Pancreas (tissue), 10 donors: ENCODE results near the gene ANKS1B. TPM values are rescaled to one million over a fixed set of nuclear protein-coding genes. Genes with fewer than 3 reads are reported as not detected.

Experiments used
- ATAC-seq, 4 donors: fragments of 200-7000 bp; cut with Tn5 transposase; one replicate each; pipeline versions ENCODE4 v1.8.0 to v1.9.1; 2020; ENCODE audit warnings: mild to moderate bottlenecking in 4 of 4, moderate library complexity in 4 of 4
- DNase-seq, 6 donors: peaks; one replicate each; pipeline ENCODE4 v3.0.0-alpha.2; 2020
- FAIRE-seq: peaks from 2 replicates; lab custom pipeline; 2012; peaks lifted over from hg19 to GRCh38; lab: Jason Lieb, UNC
- H3K27ac ChIP-seq, 4 donors: fragments of 200-600 bp; sonication (generic); 1 replicate in 3 of 4; 2 replicates in 1 of 4; pipeline versions ENCODE4 v1.5.0 to v1.8.0; 2020
- H3K27me3 ChIP-seq, 4 donors: fragments of 200-600 bp; one replicate each; pipeline ENCODE4 v1.8.0; 2021
- H3K36me3 ChIP-seq, 3 donors: fragments of 200-600 bp; sonication (generic) in 1 of 3; one replicate each; pipeline versions ENCODE4 v1.5.0 to v1.8.0; 2020 to 2021
- H3K4me1 ChIP-seq, 3 donors: fragments of 200-600 bp; one replicate each; pipeline ENCODE4 v1.8.0; 2021
- H3K4me3 ChIP-seq, 4 donors: fragments of 200-600 bp; sonication (generic) in 2 of 4; one replicate each; pipeline versions ENCODE4 v1.5.0 to v1.8.0; 2020 to 2021
- H3K9me3 ChIP-seq, 4 donors: fragments of 200-600 bp; one replicate each; pipeline ENCODE4 v1.8.0; 2021
- CTCF ChIP-seq, 4 donors: fragments of 200-600 bp; sonication (generic) in 3 of 4; IDR thresholded peaks; one replicate each; pipeline versions ENCODE4 v1.5.0 to v1.8.0; 2021; ENCODE audit warnings: antibody characterized with exemption in 4 of 4
- WGBS, 2 donors: extraction: QIAGEN DNeasy Blood & Tissue Kit; methylation state at CpG; one replicate each; pipeline ENCODE4 v1.1.7; 2013; 5-methylcytosine and 5-hydroxymethylcytosine counted together
- intact Hi-C, 3 donors: fragments of 100-400 bp; cut with DNase I; formaldehyde crosslinking; loops; one replicate each; pipeline versions ENCODE4 v1.11.1 to v1.14.2; 2022
- polyA plus RNA-seq, 2 donors: library from polyadenylated mRNA; stranded (reverse); fragments of 200-250 nt; gene quantifications; one replicate each; pipeline ENCODE4 v1.2.3, GENCODE V29; 2013
- total RNA-seq, 6 donors: library from RNA; stranded (reverse); fragmentation: NEBNext Ultra II Directional in 4 of 6; extraction: Animal tissue kit (Norgen Biotek cat#: 25700) in 4 of 6; gene quantifications; one replicate each; pipeline versions ENCODE4 v1.2.1 to v1.2.4, GENCODE V29; 2021 to 2023
- donor health status: healthy with polysubstance abuse.
- donor health status: DM: no; HTN: no; CAD: no; lungs with moderate emphysema.
- donor health status: DM: no; HTN: no; CAD: no.
- donor health status: control.
- donor health status: control.
- donor health status: Bipolar disorder and iron deficiency.
- donor health status: DM: yes; HTN: yes; CAD: no.
- donor health status: DM: no; HTN: no; CAD: no.
- donor health status: DM: no; HTN: no; CAD: no.
- donor health status: DM: yes; HTN: yes; CAD: no.

Gene ANKS1B
- total and polyA plus RNA-seq, 8 donors: 0.49 to 3.2 (median 1.9) TPM

GRCh38 chr12:99549651-99550050 lies 435.1 kb downstream of the ANKS1B start:
- FAIRE-seq (no peak), DNase-seq (peak in 1 of 6 donors; percentile 14), ATAC-seq (no peak)
- no peak for TF ChIP-seq CTCF (IDR thresholded peaks at IDR 0.05)
- Histone ChIP-seq H3K27me3 (no peaks in the 10 kb centered on the region), H3K4me1 (no peaks in the 10 kb centered on the region), H3K27ac (no peak overlapping the region), H3K4me3 (no peak overlapping the region), H3K36me3 (no peaks in the 10 kb centered on the region), H3K9me3 (no peaks in the 10 kb centered on the region)
- intact Hi-C loops: no loop called here
- 71 to 87% methylated on average over 5 of the region's 5 CpGs for WGBS, 2 donors

DNA sequence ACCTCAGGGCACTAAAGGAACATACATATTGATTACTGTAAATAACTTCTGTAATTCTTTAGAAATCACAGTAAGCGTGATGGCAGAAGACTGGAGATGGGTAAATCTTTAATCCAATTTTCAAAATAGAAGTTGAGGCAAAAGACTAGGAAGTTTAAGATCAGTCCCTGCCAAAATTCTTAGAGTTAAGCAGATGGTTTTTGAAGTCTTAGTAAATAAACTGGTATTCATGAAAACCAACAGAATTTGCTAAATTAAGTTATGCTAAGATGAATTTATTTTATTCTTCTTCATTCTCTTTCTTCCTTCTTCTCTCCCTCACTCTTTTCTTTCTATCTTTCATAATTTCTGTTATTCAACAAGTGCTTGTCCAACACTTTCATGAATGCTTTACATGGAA lies 435.5 kb downstream of the ANKS1B start:
- no peak for ATAC-seq
- H3K9me3 ChIP-seq: no peaks in the 10 kb centered on the region
- intact Hi-C loops: no loop called here

GRCh38 chr12:99544457-99544856 lies 440.3 kb downstream of the ANKS1B start:
- ATAC-seq (no peak), FAIRE-seq (no peak), DNase-seq (no peak)
- Histone ChIP-seq H3K36me3 (no peaks in the 10 kb centered on the region), H3K27ac (no peak overlapping the region), H3K27me3 (no peaks in the 10 kb centered on the region), H3K4me1 (no peaks in the 10 kb centered on the region), H3K4me3 (no peak overlapping the region), H3K9me3 (no peaks in the 10 kb centered on the region)
- TF ChIP-seq CTCF (IDR thresholded peaks at IDR 0.05): no peak
- 25 to 51% methylated on average over 1 of the region's 1 CpG for WGBS, 2 donors
- intact Hi-C loops: no loop called here

More for the DNA sequence above, 435.5 kb downstream of the ANKS1B start:
- no peak overlapping the region for H3K4me3 ChIP-seq
- no peak for DNase-seq
- H3K27me3 ChIP-seq: no peaks in the 10 kb centered on the region
- H3K4me1 ChIP-seq: no peaks in the 10 kb centered on the region
- WGBS, 2 donors: 60 to 79% methylated on average over 1 of the region's 1 CpG
- FAIRE-seq: no peak
- no peak for TF ChIP-seq CTCF (IDR thresholded peaks at IDR 0.05)
- H3K27ac ChIP-seq: no peak overlapping the region
- H3K36me3 ChIP-seq: no peaks in the 10 kb centered on the region

GRCh38 chr12:99529966-99530365 lies 454.8 kb downstream of the ANKS1B start:
- Histone ChIP-seq H3K4me3 (no peak overlapping the region), H3K9me3 (no peaks in the 10 kb centered on the region), H3K36me3 (no peaks in the 10 kb centered on the region), H3K27me3 (no peaks in the 10 kb centered on the region), H3K4me1 (no peaks in the 10 kb centered on the region), H3K27ac (no peak overlapping the region)
- TF ChIP-seq CTCF (IDR thresholded peaks at IDR 0.05): no peak
- ATAC-seq: no peak
- no peak for FAIRE-seq
- intact Hi-C loops: no loop called here
- no peak for DNase-seq
- WGBS, 2 donors: 47 to 53% methylated on average over 2 of the region's 2 CpGs

GRCh38 chr12:99528478-99528877 lies 456.3 kb downstream of the ANKS1B start:
- H3K4me1 ChIP-seq: no peaks in the 10 kb centered on the region
- intact Hi-C loops: no loop called here
- TF ChIP-seq CTCF (IDR thresholded peaks at IDR 0.05): no peak
- DNase-seq: no peak
- no peak for ATAC-seq
- H3K27ac ChIP-seq: no peak overlapping the region
- H3K9me3 ChIP-seq: no peaks in the 10 kb centered on the region
- no peaks in the 10 kb centered on the region for H3K36me3 ChIP-seq
- no peak overlapping the region for H3K4me3 ChIP-seq
- no peaks in the 10 kb centered on the region for H3K27me3 ChIP-seq
- no peak for FAIRE-seq
